GM12878 (cell line): ENCODE results near the gene TMEM235. TPM values are rescaled to one million over a fixed set of nuclear protein-coding genes. Genes with fewer than 3 reads are reported as not detected.

Experiments used
- ATAC-seq: fragments of 200-7000 bp; cut with Tn5 transposase; 3 replicates; pipeline ENCODE4 v1.9.1; 2020; ENCODE audit warnings: mild to moderate bottlenecking, moderate library complexity
- BruUV-seq: library from RNA; stranded (reverse); fragments of 400-500 nt; replicated peaks from 2 replicates; lab custom pipeline; 2021; lab: Mats Ljungman, UMichigan
- CTCF ChIA-PET: fragments of 300-600 bp; sonication (Branson Sonifier 250); formaldehyde crosslinking; extraction: SDS; loops from one replicate; lab custom pipeline; 2021; ENCODE audit warnings: inconsistent platforms; lab: Yijun Ruan, JAX
- POLR2A ChIA-PET: fragments of 350-600 bp; formaldehyde crosslinking; extraction: SDS; loops from one replicate; lab custom pipeline; 2021; ENCODE audit warnings: inconsistent platforms; lab: Charles Lee
- RAD21 ChIA-PET: fragments of 300-600 bp; sonication (Branson Sonifier 250); formaldehyde crosslinking; loops from one replicate; lab custom pipeline; 2023; ENCODE audit warnings: antibody characterized with exemption; ENCODE audit not compliant: unreplicated experiment; lab: Charles Lee
- SMC1A ChIA-PET: fragments of 300-600 bp; sonication (Branson Sonifier 250); formaldehyde crosslinking; loops from one replicate; lab custom pipeline; 2023; ENCODE audit not compliant: unreplicated experiment, uncharacterized antibody; lab: Charles Lee
- DNase-seq: peaks from one replicate; pipeline ENCODE4 v3.0.0-alpha.2; 2011; ENCODE audit warnings: low read depth, low spot score
- FAIRE-seq: peaks from 3 replicates; lab custom pipeline; 2011; peaks lifted over from hg19 to GRCh38; lab: Jason Lieb, UNC
- H2AFZ ChIP-seq: 2 replicates; pipeline ENCODE4 v1.6.0; 2011; ENCODE audit warnings: low read depth, low read length, control low read depth; ENCODE audit not compliant: control insufficient read depth
- H3K27ac ChIP-seq: 2 replicates; pipeline ENCODE4 v1.5.1; 2011; ENCODE audit warnings: control low read depth; ENCODE audit not compliant: control insufficient read depth, insufficient read depth
- H3K27me3 ChIP-seq, 2 experiments: replicated peaks in 1 of 2; 2 replicates each; pipeline versions ENCODE4 v1.6.0 to v1.6.1; 2011; ENCODE audit warnings: low read length in 1 of 2; ENCODE audit not compliant: control insufficient read depth in 2 of 2, insufficient read depth in 2 of 2
- H3K36me3 ChIP-seq, 2 experiments: 2 replicates each; pipeline ENCODE4 v1.5.1; 2011; ENCODE audit warnings: low read length in 1 of 2; ENCODE audit not compliant: control insufficient read depth in 2 of 2, insufficient read depth in 2 of 2
- H3K4me1 ChIP-seq: 2 replicates; pipeline ENCODE4 v1.6.1; 2011; ENCODE audit warnings: mild to moderate bottlenecking, low read length, moderate library complexity, mixed read lengths; ENCODE audit not compliant: control insufficient read depth, insufficient read depth
- H3K4me2 ChIP-seq: 2 replicates; pipeline ENCODE4 v1.6.0; 2011; ENCODE audit warnings: control low read depth; ENCODE audit not compliant: control insufficient read depth, insufficient read depth
- H3K4me3 ChIP-seq: fragments of 200-600 bp; sonication (generic); 2 replicates; pipeline ENCODE4 v1.5.1; 2016
- H3K79me2 ChIP-seq: 2 replicates; pipeline ENCODE4 v1.6.0; 2011; ENCODE audit warnings: low read length; ENCODE audit not compliant: control insufficient read depth, insufficient read depth
- H3K9ac ChIP-seq: 2 replicates; pipeline ENCODE4 v1.8.0; 2011; ENCODE audit warnings: low read length, control low read depth, mixed read lengths; ENCODE audit not compliant: control insufficient read depth, insufficient read depth
- H3K9me3 ChIP-seq: replicated peaks from 3 replicates; pipeline ENCODE4 v1.5.1; 2011; ENCODE audit warnings: mild to moderate bottlenecking, low read length; ENCODE audit not compliant: control insufficient read depth, insufficient read depth
- H4K20me1 ChIP-seq: 2 replicates; pipeline ENCODE4 v1.6.0; 2011; ENCODE audit not compliant: control insufficient read depth, insufficient read depth
- CEBPB ChIP-seq, 2 experiments: fragments of 150-350 bp in 1 of 2; IDR thresholded peaks; 2 replicates each; pipeline ENCODE4 v1.6.1; 2012 to 2014; ENCODE audit warnings: low read depth in 2 of 2, low read length in 2 of 2, borderline replicate concordance in 1 of 2, inconsistent platforms in 1 of 2
- IKZF1 ChIP-seq: fragments of 450-650 bp; conservative IDR thresholded peaks from 2 replicates; pipeline ENCODE4 v1.6.1; 2017; ENCODE audit warnings: antibody characterized with exemption, mild to moderate bottlenecking
- IRF4 ChIP-seq: IDR thresholded peaks from 2 replicates; pipeline ENCODE4 v1.6.1; 2011; ENCODE audit warnings: low read depth, low read length
- TAF1 ChIP-seq: IDR thresholded peaks from 2 replicates; pipeline ENCODE4 v1.6.1; 2011; ENCODE audit warnings: mild to moderate bottlenecking, low read depth, low read length, borderline replicate concordance
- TARDBP ChIP-seq: IDR thresholded peaks from 2 replicates; pipeline ENCODE4 v1.6.1; 2016; ENCODE audit warnings: borderline replicate concordance
- YBX1 ChIP-seq: fragments of 450-650 bp; IDR thresholded peaks from 2 replicates; pipeline ENCODE4 v1.6.1; 2016; ENCODE audit warnings: antibody characterized with exemption
- YY1 ChIP-seq: IDR thresholded peaks from 2 replicates; pipeline ENCODE4 v1.6.1; 2011; ENCODE audit warnings: low read depth, mild to moderate bottlenecking, low read length
- ZNF207 ChIP-seq: fragments of 450-650 bp; IDR thresholded peaks from 2 replicates; pipeline ENCODE4 v1.6.1; 2014; ENCODE audit warnings: antibody characterized with exemption, mild to moderate bottlenecking, borderline replicate concordance
- WGBS: methylation state at CpG from one replicate; pipeline ENCODE4 v1.1.6; 2016; ENCODE audit warnings: low lambda C conversion rate; ENCODE audit not compliant: insufficient replicate concordance, insufficient coverage; ENCODE audit errors: missing lambda C conversion rate; 5-methylcytosine and 5-hydroxymethylcytosine counted together
- in situ Hi-C: fragments of 300-500 bp; cut with MboI; formaldehyde crosslinking; loops from 9 replicates; pipeline ENCODE4 v1.14.3; 2018; ENCODE audit warnings: mixed read lengths
- intact Hi-C: fragments of 100-400 bp; cut with micrococcal nuclease; formaldehyde crosslinking; loops from one replicate; pipeline ENCODE4 v1.14.2; 2022; ENCODE audit not compliant: unreplicated experiment
- polyA plus RNA-seq, 11 experiments: library from polyadenylated mRNA; depleted of rRNA in 4 of 11; unstranded in 6 of 11; stranded (reverse) in 5 of 11; fragments of >200 nt; fragmentation: Nextera tagmentation in 4 of 11; fragmentation: Illumina TruSeq in 1 of 11; extraction: Ambion mirVana in 4 of 11; extraction: Trizol in 1 of 11; gene quantifications; 1 replicate in 1 of 11; 2 replicates in 10 of 11; pipeline versions ENCODE4 v1.2.1 to v1.2.3, GENCODE V29; 2011 to 2016; ENCODE audit warnings: inconsistent platforms in 2 of 11, missing spikeins in 2 of 11, low read depth in 1 of 11
- total RNA-seq, 4 experiments: library from RNA; depleted of rRNA in 3 of 4; stranded (reverse); fragments of >200 nt in 3 of 4; fragmentation: Illumina TruSeq in 1 of 4; extraction: Trizol in 1 of 4; gene quantifications; 2 replicates each; pipeline versions ENCODE4 v1.2.1 to v1.2.3, GENCODE V29; 2013 to 2021

Gene TMEM235
- total and polyA plus RNA-seq, 10 of the 15 experiments (the other 5 are each of a cell fraction or from before 2014, with no cell fraction given) = not detected

DNA sequence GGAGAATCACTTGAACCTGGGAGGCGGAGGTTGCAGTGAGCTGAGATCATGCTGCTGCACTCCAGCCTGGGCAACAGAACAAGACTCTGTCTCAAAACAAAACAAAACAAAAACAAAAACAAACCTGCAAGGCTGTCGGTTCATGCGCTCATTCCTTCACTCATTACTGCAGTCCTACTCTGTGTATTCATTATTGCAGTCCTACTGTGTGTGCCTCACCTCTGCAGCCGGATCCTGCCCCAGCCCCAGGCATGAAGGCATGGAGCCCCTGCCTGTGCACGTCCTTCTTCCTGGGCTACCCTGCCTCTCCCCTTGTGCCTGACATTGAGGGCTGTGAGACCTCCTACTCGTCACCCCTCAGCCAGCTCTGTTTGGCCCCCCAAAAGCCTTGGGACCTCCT, 57.6 kb downstream of the TMEM235 start:
- no peak overlapping the region for H3K4me3 ChIP-seq
- ChIA-PET CTCF (interaction anchor here (0.7 to 2.6 kb wide), 22 partner anchors 9 to 290 kb away, joined by 3 to 18 read pairs (median 5); partner anchors contain the start of gene SOCS3), POLR2A (interaction anchor here (0.6 to 2.3 kb wide), 3 partner anchors 59 to 89 kb away, joined by 3 to 6 read pairs (median 3); no protein-coding TSS in a partner anchor), SMC1A (interaction anchor here (0.9 to 2.2 kb wide), 10 partner anchors 9 to 133 kb away, joined by 3 to 21 read pairs (median 4); partner anchors contain the start of gene SOCS3), RAD21 (interaction anchor here (0.6 to 2.5 kb wide), 12 partner anchors 10 to 303 kb away, joined by 3 to 12 read pairs (median 6); partner anchors contain the start of gene SOCS3)
- H3K27ac ChIP-seq = no peak overlapping the region
- ATAC-seq (no peak), DNase-seq (no peak), FAIRE-seq (no peak)
- no peaks in the 10 kb centered on the region for H4K20me1 ChIP-seq
- intact Hi-C loops = loop anchor here (1.0 to 2.0 kb wide), 3 partner anchors 28 to 133 kb away; partner anchors contain the start of gene SOCS3
- no peak overlapping the region for H3K4me2 ChIP-seq
- in situ Hi-C loops = no loop called here
- H3K36me3 ChIP-seq = no peaks in the 10 kb centered on the region
- TF ChIP-seq YY1 (no peak), IRF4 (no peak), CEBPB (IDR thresholded peaks at IDR 0.05; ENCODE audit: borderline replicate concordance in 1 of 2, low read depth in 2 of 2, low read length in 2 of 2) (no peak), TARDBP (no peak), ZNF207 (no peak), TAF1 (no peak), YBX1 (no peak), IKZF1 (no peak)
- H3K9ac ChIP-seq = no peak overlapping the region
- no peak overlapping the region for H2AFZ ChIP-seq
- H3K79me2 ChIP-seq = no peaks in the 10 kb centered on the region
- H3K27me3 ChIP-seq = no peaks in the 10 kb centered on the region
- WGBS = 50% methylated on average over 6 of the region's 6 CpGs
- H3K4me1 ChIP-seq = peaks cover 8% of the 10 kb centered on the region
- BruUV-seq = no TSS peak
- H3K9me3 ChIP-seq = no peaks in the 10 kb centered on the region
